WTC11 (cell line): ENCODE results near the gene SLC39A3. TPM values are rescaled to one million over a fixed set of nuclear protein-coding genes. Genes with fewer than 3 reads are reported as not detected.

Source experiments
- ATAC-seq: fragments of 200-7000 bp; cut with Tn5 transposase; 2 replicates; pipeline ENCODE4 v1.10.0; 2021; ENCODE audit warnings: mild to moderate bottlenecking, moderate library complexity
- CTCF ChIA-PET: fragments of 300-600 bp; sonication (Branson Sonifier 250); formaldehyde crosslinking; loops from one replicate; lab custom pipeline; 2021; ENCODE audit warnings: antibody characterized with exemption; lab: Charles Lee
- POLR2A ChIA-PET: fragments of 350-600 bp; sonication (Branson Sonifier 250); formaldehyde crosslinking; loops from one replicate; lab custom pipeline; 2021; ENCODE audit warnings: antibody characterized with exemption; lab: Charles Lee
- DNase-seq: peaks from one replicate; pipeline ENCODE4 v3.0.0; 2021; ENCODE audit warnings: low spot score
- H3K27ac Mint-ChIP-seq: 2 replicates; pipeline ENCODE4 v1.8.0; 2021; ENCODE audit warnings: mixed read lengths
- H3K27me3 Mint-ChIP-seq: 2 replicates; pipeline ENCODE4 v1.8.0; 2021; ENCODE audit warnings: low read depth, mild to moderate bottlenecking, moderate library complexity, mixed read lengths
- H3K36me3 Mint-ChIP-seq: 2 replicates; pipeline ENCODE4 v1.8.0; 2021; ENCODE audit warnings: mixed read lengths
- H3K4me1 Mint-ChIP-seq: 2 replicates; pipeline ENCODE4 v1.8.0; 2022; ENCODE audit warnings: mixed read lengths
- H3K4me3 Mint-ChIP-seq: 2 replicates; pipeline ENCODE4 v1.8.0; 2021; ENCODE audit warnings: mild to moderate bottlenecking, moderate library complexity, mixed read lengths
- H3K9me3 Mint-ChIP-seq: 2 replicates; pipeline ENCODE4 v1.8.0; 2021; ENCODE audit warnings: mixed read lengths
- ESRRA ChIP-seq: sonication (generic); formaldehyde crosslinking; IDR thresholded peaks from 2 replicates; pipeline ENCODE4 v1.8.1; 2022; ENCODE audit warnings: mild to moderate bottlenecking, missing genetic modification reagents, borderline replicate concordance
- IRF2 ChIP-seq: sonication (generic); formaldehyde crosslinking; IDR thresholded peaks from 2 replicates; pipeline ENCODE4 v1.8.0; 2022; ENCODE audit warnings: low read depth, missing genetic modification reagents, borderline replicate concordance
- MXD4 ChIP-seq: fragments of 250-450 bp; sonication (Bioruptor Pico); IDR thresholded peaks from 2 replicates; pipeline ENCODE4 v1.8.0; 2021; ENCODE audit warnings: mild to moderate bottlenecking, moderate library complexity, borderline replicate concordance
- MYBL2 ChIP-seq: sonication (generic); formaldehyde crosslinking; IDR thresholded peaks from 2 replicates; pipeline ENCODE4 v1.8.1; 2023; ENCODE audit warnings: mild to moderate bottlenecking, moderate library complexity, missing genetic modification reagents
- NFATC4 ChIP-seq: fragments of 250-450 bp; sonication (Bioruptor Pico); IDR thresholded peaks from 2 replicates; pipeline ENCODE4 v1.9.0; 2021; ENCODE audit warnings: mild to moderate bottlenecking
- TEAD4 ChIP-seq: sonication (generic); formaldehyde crosslinking; IDR thresholded peaks from 2 replicates; pipeline ENCODE4 v1.8.0; 2022; ENCODE audit warnings: mild to moderate bottlenecking, missing genetic modification reagents
- TP53 ChIP-seq: sonication (generic); formaldehyde crosslinking; IDR thresholded peaks from 2 replicates; pipeline ENCODE4 v1.8.1; 2023; ENCODE audit warnings: mild to moderate bottlenecking, missing genetic modification reagents
- ZNF219 ChIP-seq: sonication (generic); formaldehyde crosslinking; IDR thresholded peaks from 2 replicates; pipeline ENCODE4 v1.8.0; 2023; ENCODE audit warnings: missing genetic modification reagents, mild to moderate bottlenecking, borderline replicate concordance
- total RNA-seq: library from RNA; stranded (reverse); gene quantifications from 3 replicates; pipeline ENCODE4 v1.2.3, GENCODE V29; 2021
- TF ChIP-seq, protein P1 (sequence below): fragments of 250-450 bp; sonication (Bioruptor Pico); IDR thresholded peaks from 2 replicates; pipeline ENCODE4 v1.9.0; 2021; ENCODE audit warnings: mild to moderate bottlenecking
- TF ChIP-seq, protein P2 (sequence below): sonication (generic); formaldehyde crosslinking; IDR thresholded peaks from 2 replicates; pipeline ENCODE4 v1.8.1; 2022; ENCODE audit warnings: low read depth, missing genetic modification reagents, borderline replicate concordance
- TF ChIP-seq, protein P3 (sequence below): sonication (generic); formaldehyde crosslinking; IDR thresholded peaks from 2 replicates; pipeline ENCODE4 v1.8.1; 2022; ENCODE audit warnings: low read depth, mild to moderate bottlenecking, moderate library complexity, missing genetic modification reagents, borderline replicate concordance
- TF ChIP-seq, protein P4 (sequence below): sonication (generic); formaldehyde crosslinking; IDR thresholded peaks from 2 replicates; pipeline ENCODE4 v1.8.1; 2023; ENCODE audit warnings: mild to moderate bottlenecking, missing genetic modification reagents, borderline replicate concordance
- TF ChIP-seq, protein P5 (sequence below): sonication (generic); formaldehyde crosslinking; IDR thresholded peaks from 2 replicates; pipeline ENCODE4 v1.8.0; 2023; ENCODE audit warnings: missing genetic modification reagents, mild to moderate bottlenecking, borderline replicate concordance

SLC39A3 gene
- total RNA-seq, 1 experiment from 2014 or later, result 38.0 TPM

DNA sequence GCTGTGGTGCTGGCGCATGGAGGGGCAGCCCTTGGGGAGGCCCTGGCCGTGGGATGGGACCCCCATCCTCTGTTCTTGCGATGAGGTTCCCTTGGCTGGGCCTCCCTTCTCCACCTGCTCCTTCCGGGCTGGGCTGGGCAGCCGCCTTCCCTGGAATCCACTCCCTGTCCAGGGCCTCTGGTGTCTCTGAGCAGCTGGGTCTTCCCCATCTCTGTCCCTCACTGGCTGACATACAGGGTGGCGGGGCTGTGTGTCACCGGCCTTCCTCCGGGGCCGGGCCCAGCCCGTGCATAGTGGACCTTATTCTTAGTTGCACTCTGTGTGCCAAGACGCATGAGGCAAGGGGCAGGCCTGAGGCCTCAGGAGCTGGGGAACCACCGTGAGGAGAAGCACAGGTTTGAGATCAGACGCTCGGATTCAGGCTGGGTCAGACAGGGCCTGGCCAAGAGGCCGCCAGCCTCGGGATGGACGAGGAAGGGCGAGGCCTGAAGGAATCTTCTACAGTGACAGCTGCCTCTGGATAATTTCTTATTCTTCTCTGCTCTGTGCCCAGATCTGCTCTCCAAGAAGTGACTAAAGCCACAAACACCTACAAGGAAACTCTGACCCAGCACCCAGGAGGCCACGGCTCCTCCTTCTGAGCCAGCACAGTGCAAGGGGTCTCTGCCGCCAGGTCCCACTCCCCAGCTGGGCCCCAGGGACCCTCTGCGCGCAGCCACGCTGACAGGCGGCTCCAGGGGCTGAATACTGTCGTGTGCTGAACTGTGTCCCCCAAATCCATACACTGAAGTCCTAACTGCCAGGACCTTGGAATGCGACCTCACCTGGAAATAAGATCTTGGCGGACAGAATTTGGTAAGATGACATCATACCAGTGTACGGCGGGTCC is 32.2 kb upstream of the SLC39A3 start (continued):
- no peak for TF ChIP-seq MYBL2 (CRISPR knock-in tag)
- no peak for TF ChIP-seq NFATC4 (CRISPR knock-in tag)
- no peak for TF ChIP-seq ZNF219
- TF ChIP-seq, protein P1, sequence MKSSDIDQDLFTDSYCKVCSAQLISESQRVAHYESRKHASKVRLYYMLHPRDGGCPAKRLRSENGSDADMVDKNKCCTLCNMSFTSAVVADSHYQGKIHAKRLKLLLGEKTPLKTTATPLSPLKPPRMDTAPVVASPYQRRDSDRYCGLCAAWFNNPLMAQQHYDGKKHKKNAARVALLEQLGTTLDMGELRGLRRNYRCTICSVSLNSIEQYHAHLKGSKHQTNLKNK (CRISPR knock-in tag), result no peak
- TF ChIP-seq TEAD4, result no peak

DNA sequence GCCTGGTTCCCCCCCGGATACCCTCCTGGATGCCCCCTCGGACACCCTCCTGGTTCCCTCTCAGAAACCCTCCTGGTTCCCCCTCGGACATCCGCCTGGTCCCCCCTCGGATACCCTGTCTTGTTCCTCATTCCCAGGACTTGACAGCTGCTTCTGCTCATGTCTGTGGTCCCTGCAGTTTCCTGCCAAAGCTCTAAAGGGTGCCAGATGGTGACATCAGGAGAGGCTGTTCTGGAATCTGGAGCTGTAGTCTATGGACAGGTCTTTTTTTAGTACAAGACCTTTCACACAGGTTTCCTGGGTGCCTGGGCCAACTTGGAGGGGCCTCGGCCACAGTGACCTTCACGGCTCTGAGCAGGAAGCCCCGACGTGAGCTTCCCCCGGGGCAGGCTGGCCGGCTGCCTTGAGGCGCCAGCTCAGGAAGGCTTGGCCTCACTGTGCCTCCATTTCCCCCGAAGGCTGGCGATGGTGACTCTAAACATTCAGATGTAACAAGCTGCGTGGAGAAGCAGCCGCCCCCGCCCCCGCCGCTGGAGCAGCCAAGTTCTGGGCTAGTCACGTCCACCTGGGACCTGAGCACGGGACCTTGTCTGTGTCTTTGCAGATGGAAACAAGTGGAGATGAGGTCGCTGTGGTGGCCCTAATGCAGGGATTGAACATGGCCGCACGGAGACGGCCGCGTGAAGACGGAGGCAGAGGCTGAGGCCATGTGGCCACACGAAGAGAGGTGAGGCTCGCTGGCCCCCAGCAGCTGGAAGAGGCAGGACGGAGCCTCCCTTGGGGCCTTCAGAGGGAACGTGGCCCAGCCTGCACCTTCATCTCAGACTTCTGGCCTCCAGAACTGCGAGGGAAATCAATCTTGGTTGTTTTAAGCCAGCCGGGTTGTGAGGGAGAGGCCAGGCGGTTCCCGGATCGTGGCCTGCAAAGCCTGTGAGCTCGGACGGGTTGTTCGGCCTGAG is 30.5 kb upstream of the SLC39A3 start:
- Mint-ChIP-seq H3K36me3 (peaks cover 2% of the 10 kb centered on the region; the same call in 1 of the 2 replicates), H3K27me3 (no peaks in the 10 kb centered on the region), H3K9me3 (no peaks in the 10 kb centered on the region)
- TF ChIP-seq, protein P2, sequence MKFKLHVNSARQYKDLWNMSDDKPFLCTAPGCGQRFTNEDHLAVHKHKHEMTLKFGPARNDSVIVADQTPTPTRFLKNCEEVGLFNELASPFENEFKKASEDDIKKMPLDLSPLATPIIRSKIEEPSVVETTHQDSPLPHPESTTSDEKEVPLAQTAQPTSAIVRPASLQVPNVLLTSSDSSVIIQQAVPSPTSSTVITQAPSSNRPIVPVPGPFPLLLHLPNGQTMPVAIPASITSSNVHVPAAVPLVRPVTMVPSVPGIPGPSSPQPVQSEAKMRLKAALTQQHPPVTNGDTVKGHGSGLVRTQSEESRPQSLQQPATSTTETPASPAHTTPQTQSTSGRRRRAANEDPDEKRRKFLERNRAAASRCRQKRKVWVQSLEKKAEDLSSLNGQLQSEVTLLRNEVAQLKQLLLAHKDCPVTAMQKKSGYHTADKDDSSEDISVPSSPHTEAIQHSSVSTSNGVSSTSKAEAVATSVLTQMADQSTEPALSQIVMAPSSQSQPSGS, result no peak
- TF ChIP-seq TP53 (CRISPR knock-in tag) (no peak), MXD4 (CRISPR knock-in tag) (no peak), ESRRA (CRISPR knock-in tag) (no peak), IRF2 (no peak)
- TF ChIP-seq, protein P3, sequence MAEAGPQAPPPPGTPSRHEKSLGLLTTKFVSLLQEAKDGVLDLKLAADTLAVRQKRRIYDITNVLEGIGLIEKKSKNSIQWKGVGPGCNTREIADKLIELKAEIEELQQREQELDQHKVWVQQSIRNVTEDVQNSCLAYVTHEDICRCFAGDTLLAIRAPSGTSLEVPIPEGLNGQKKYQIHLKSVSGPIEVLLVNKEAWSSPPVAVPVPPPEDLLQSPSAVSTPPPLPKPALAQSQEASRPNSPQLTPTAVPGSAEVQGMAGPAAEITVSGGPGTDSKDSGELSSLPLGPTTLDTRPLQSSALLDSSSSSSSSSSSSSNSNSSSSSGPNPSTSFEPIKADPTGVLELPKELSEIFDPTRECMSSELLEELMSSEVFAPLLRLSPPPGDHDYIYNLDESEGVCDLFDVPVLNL, result no peak
- TF ChIP-seq, protein P4, sequence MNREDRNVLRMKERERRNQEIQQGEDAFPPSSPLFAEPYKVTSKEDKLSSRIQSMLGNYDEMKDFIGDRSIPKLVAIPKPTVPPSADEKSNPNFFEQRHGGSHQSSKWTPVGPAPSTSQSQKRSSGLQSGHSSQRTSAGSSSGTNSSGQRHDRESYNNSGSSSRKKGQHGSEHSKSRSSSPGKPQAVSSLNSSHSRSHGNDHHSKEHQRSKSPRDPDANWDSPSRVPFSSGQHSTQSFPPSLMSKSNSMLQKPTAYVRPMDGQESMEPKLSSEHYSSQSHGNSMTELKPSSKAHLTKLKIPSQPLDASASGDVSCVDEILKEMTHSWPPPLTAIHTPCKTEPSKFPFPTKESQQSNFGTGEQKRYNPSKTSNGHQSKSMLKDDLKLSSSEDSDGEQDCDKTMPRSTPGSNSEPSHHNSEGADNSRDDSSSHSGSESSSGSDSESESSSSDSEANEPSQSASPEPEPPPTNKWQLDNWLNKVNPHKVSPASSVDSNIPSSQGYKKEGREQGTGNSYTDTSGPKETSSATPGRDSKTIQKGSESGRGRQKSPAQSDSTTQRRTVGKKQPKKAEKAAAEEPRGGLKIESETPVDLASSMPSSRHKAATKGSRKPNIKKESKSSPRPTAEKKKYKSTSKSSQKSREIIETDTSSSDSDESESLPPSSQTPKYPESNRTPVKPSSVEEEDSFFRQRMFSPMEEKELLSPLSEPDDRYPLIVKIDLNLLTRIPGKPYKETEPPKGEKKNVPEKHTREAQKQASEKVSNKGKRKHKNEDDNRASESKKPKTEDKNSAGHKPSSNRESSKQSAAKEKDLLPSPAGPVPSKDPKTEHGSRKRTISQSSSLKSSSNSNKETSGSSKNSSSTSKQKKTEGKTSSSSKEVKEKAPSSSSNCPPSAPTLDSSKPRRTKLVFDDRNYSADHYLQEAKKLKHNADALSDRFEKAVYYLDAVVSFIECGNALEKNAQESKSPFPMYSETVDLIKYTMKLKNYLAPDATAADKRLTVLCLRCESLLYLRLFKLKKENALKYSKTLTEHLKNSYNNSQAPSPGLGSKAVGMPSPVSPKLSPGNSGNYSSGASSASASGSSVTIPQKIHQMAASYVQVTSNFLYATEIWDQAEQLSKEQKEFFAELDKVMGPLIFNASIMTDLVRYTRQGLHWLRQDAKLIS, result no peak
- TF ChIP-seq, protein P5, sequence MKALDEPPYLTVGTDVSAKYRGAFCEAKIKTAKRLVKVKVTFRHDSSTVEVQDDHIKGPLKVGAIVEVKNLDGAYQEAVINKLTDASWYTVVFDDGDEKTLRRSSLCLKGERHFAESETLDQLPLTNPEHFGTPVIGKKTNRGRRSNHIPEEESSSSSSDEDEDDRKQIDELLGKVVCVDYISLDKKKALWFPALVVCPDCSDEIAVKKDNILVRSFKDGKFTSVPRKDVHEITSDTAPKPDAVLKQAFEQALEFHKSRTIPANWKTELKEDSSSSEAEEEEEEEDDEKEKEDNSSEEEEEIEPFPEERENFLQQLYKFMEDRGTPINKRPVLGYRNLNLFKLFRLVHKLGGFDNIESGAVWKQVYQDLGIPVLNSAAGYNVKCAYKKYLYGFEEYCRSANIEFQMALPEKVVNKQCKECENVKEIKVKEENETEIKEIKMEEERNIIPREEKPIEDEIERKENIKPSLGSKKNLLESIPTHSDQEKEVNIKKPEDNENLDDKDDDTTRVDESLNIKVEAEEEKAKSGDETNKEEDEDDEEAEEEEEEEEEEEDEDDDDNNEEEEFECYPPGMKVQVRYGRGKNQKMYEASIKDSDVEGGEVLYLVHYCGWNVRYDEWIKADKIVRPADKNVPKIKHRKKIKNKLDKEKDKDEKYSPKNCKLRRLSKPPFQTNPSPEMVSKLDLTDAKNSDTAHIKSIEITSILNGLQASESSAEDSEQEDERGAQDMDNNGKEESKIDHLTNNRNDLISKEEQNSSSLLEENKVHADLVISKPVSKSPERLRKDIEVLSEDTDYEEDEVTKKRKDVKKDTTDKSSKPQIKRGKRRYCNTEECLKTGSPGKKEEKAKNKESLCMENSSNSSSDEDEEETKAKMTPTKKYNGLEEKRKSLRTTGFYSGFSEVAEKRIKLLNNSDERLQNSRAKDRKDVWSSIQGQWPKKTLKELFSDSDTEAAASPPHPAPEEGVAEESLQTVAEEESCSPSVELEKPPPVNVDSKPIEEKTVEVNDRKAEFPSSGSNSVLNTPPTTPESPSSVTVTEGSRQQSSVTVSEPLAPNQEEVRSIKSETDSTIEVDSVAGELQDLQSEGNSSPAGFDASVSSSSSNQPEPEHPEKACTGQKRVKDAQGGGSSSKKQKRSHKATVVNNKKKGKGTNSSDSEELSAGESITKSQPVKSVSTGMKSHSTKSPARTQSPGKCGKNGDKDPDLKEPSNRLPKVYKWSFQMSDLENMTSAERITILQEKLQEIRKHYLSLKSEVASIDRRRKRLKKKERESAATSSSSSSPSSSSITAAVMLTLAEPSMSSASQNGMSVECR (CRISPR knock-in tag), result no peak
- TF ChIP-seq, all 79 proteins: peak for 0
- CTCF ChIA-PET, result interaction anchor here (0.7 kb wide), 1 partner anchor 20 kb away, joined by 3 read pairs; no protein-coding TSS in a partner anchor
- Mint-ChIP-seq H3K4me3 (no peak overlapping the region), H3K4me1 (no peaks in the 10 kb centered on the region), H3K27ac (no peak overlapping the region)
- ATAC-seq (no peak), DNase-seq (no peak)
- POLR2A ChIA-PET, result interaction anchor here (0.6 kb wide), 1 partner anchor 1205 kb away, joined by 6 read pairs; no protein-coding TSS in a partner anchor
